Left lung (tissue), 10 donors: ENCODE data around the gene PLXNB3. TPM values are rescaled to one million over a fixed set of nuclear protein-coding genes. Genes with fewer than 3 reads are reported as not detected.
A peak's percentile ranks its signal among the peaks of the same experiment; 100 is the strongest.

Experiments used
- ATAC-seq: fragments of 200-7000 bp; cut with Tn5 transposase; one replicate; pipeline ENCODE4 v1.9.1; 2020; ENCODE audit warnings: moderate library complexity
- DNase-seq, 4 donors: peaks; one replicate each; pipeline ENCODE4 v3.0.0-alpha.2; 2013 to 2020
- H3K27ac ChIP-seq, 2 donors: fragments of 200-600 bp; sonication (generic) in 1 of 2; one replicate each; pipeline versions ENCODE4 v1.5.0 to v1.8.0; 2020 to 2021
- H3K27me3 ChIP-seq, 2 donors: fragments of 200-600 bp; sonication (generic) in 1 of 2; one replicate each; pipeline versions ENCODE4 v1.5.0 to v1.8.0; 2020 to 2021
- H3K36me3 ChIP-seq, 2 donors: fragments of 200-600 bp; sonication (generic) in 1 of 2; one replicate each; pipeline versions ENCODE4 v1.5.0 to v1.8.0; 2020 to 2021
- H3K4me1 ChIP-seq, 2 donors: fragments of 200-600 bp; one replicate each; pipeline ENCODE4 v1.8.0; 2021
- H3K4me3 ChIP-seq, 2 donors: fragments of 200-600 bp; sonication (generic) in 1 of 2; one replicate each; pipeline versions ENCODE4 v1.5.0 to v1.8.0; 2020 to 2021; ENCODE audit warnings: mild to moderate bottlenecking in 1 of 2
- H3K9me3 ChIP-seq, 2 donors: fragments of 200-600 bp; sonication (generic) in 1 of 2; one replicate each; pipeline versions ENCODE4 v1.5.0 to v1.8.0; 2020 to 2021
- CTCF ChIP-seq, 2 donors: fragments of 200-600 bp; sonication (generic) in 1 of 2; IDR thresholded peaks; one replicate each; pipeline versions ENCODE4 v1.5.0 to v1.8.0; 2021; ENCODE audit warnings: antibody characterized with exemption in 2 of 2
- intact Hi-C, 2 donors: fragments of 100-400 bp; cut with DNase I; formaldehyde crosslinking; loops; one replicate each; pipeline versions ENCODE4 v1.11.2 to v1.14.2; 2022
- polyA plus RNA-seq, 6 donors: library from polyadenylated mRNA; unstranded; fragments of 120-200 nt; gene quantifications; one replicate each; pipeline ENCODE4 v1.2.1, GENCODE V29; 2013; ENCODE audit not compliant: insufficient read length in 6 of 6
- total RNA-seq, 2 donors: library from RNA; stranded (reverse); fragmentation: NEBNext Ultra II Directional; extraction: Animal tissue kit (Norgen Biotek cat#: 25700); gene quantifications; one replicate each; pipeline ENCODE4 v1.2.1, GENCODE V29; 2021
- donor health status: DM: no; HTN: yes; CAD: no.
- donor health status: DM: no; HTN: no; CAD: no.

The PLXNB3 gene
- total and polyA plus RNA-seq, 8 donors, result 2.7 to 5.2 (median 3.6) TPM

- H3K36me3 ChIP-seq, result peaks cover 0 to 43% of the 10 kb centered on the region in 2 donors
- TF ChIP-seq CTCF (IDR thresholded peaks at IDR 0.05), result no peak
- DNase-seq, result no peak
- no peaks in the 10 kb centered on the region for H3K9me3 ChIP-seq
- peaks cover 0 to 38% of the 10 kb centered on the region in 2 donors for H3K4me1 ChIP-seq
- peak overlapping the region; percentile 41 to 76 for H3K4me3 ChIP-seq
- H3K27me3 ChIP-seq, result no peaks in the 10 kb centered on the region
- H3K27ac ChIP-seq, result peak overlapping the region; percentile 89 to 94
- intact Hi-C loops, result no loop called here
- ATAC-seq, result peak; percentile 5
These were observed 29.2 kb downstream of the PLXNB3 start for GRCh38 chrX:153793291-153793690.

GRCh38 chrX:153794018-153794896 lies 30.2 kb downstream of the PLXNB3 start, which contains the start of the genes IDH3G and SSR4:
Gene IDH3G (minus strand): TSS chrX:153794375. CDS start chrX:153794326, 49 bp downstream.
Gene SSR4 (plus strand): TSS chrX:153794668. CDS start chrX:153794688, 20 bp downstream.
- Histone ChIP-seq H3K27me3 (no peaks in the 10 kb centered on the region), H3K27ac (peak within 1 kb of the TSS; percentile 89 to 94), H3K4me3 (peak within 1 kb of the TSS; percentile 48 to 76), H3K4me1 (peaks cover 0 to 38% of the 10 kb centered on the region in 2 donors), H3K9me3 (no peaks in the 10 kb centered on the region), H3K36me3 (peaks cover 0 to 43% of the 10 kb centered on the region in 2 donors)
- intact Hi-C loops, result no loop called here
- peak in 1 of 2 donors; percentile 26 for TF ChIP-seq CTCF (IDR thresholded peaks at IDR 0.05)
- peak; percentile 93 to 96 (median 96) for DNase-seq
- peak; percentile 95 for ATAC-seq

- Histone ChIP-seq H3K27me3 (no peaks in the 10 kb centered on the region), H3K27ac (peak overlapping the region in 1 of 2 donors; percentile 94), H3K4me3 (peak overlapping the region; percentile 48 to 76), H3K36me3 (peaks cover 0 to 37% of the 10 kb centered on the region in 2 donors), H3K4me1 (peaks cover 0 to 38% of the 10 kb centered on the region in 2 donors), H3K9me3 (no peaks in the 10 kb centered on the region)
- DNase-seq, result no peak
- TF ChIP-seq CTCF (IDR thresholded peaks at IDR 0.05), result no peak
- intact Hi-C loops, result no loop called here
- ATAC-seq, result peak; percentile 3
These were observed 31.1 kb downstream of the PLXNB3 start for GRCh38 chrX:153794897-153795816.

GRCh38 chrX:153797415-153798015 lies 33.5 kb downstream of the PLXNB3 start:
- intact Hi-C loops, result no loop called here
- Histone ChIP-seq H3K36me3 (peaks cover 0 to 30% of the 10 kb centered on the region in 2 donors), H3K4me3 (no peak overlapping the region), H3K4me1 (peaks cover 0 to 34% of the 10 kb centered on the region in 2 donors), H3K27me3 (no peaks in the 10 kb centered on the region), H3K27ac (no peak overlapping the region), H3K9me3 (no peaks in the 10 kb centered on the region)
- DNase-seq (no peak), ATAC-seq (no peak)
- TF ChIP-seq CTCF (IDR thresholded peaks at IDR 0.05), result no peak
